OCI-LY7 (cell line): ENCODE results near the gene CCHCR1. TPM values are rescaled to one million over a fixed set of nuclear protein-coding genes. Genes with fewer than 3 reads are reported as not detected.

Source experiments
- BruUV-seq: library from RNA; stranded (reverse); fragments of 400-500 nt; replicated peaks from 2 replicates; lab custom pipeline; 2021; lab: Mats Ljungman, UMichigan
- CTCF ChIA-PET: fragments of 300-600 bp; sonication (Branson Sonifier 250); formaldehyde crosslinking; loops from one replicate; lab custom pipeline; 2022; ENCODE audit warnings: antibody characterized with exemption; ENCODE audit not compliant: unreplicated experiment; lab: Charles Lee
- POLR2A ChIA-PET: fragments of 300-600 bp; sonication (Branson Sonifier 250); formaldehyde crosslinking; loops from one replicate; lab custom pipeline; 2022; ENCODE audit warnings: antibody characterized with exemption; lab: Charles Lee
- DNase-seq: peaks from one replicate; pipeline ENCODE4 v3.0.0-alpha.2; 2015; ENCODE audit warnings: low spot score
- H2AFZ ChIP-seq: fragments of 200-600 bp; sonication (generic), shearing (Covaris generic); 2 replicates; pipeline ENCODE4 v1.6.1; 2014; ENCODE audit warnings: mild to moderate bottlenecking, antibody characterized with exemption, low read length, moderate library complexity
- H3K27ac ChIP-seq: fragments of 200-600 bp; sonication (generic); 2 replicates; pipeline ENCODE4 v1.5.1; 2014; ENCODE audit warnings: mixed run types, low read depth, mild to moderate bottlenecking, moderate library complexity, low read length, inconsistent platforms; ENCODE audit not compliant: poor library complexity, severe bottlenecking
- H3K36me3 ChIP-seq: fragments of 200-600 bp; sonication (generic); 2 replicates; pipeline ENCODE4 v1.6.1; 2014; ENCODE audit warnings: mild to moderate bottlenecking, antibody characterized with exemption, low read length, moderate library complexity, mixed read lengths; ENCODE audit not compliant: insufficient read depth
- H3K4me1 ChIP-seq: fragments of 200-600 bp; sonication (generic); 2 replicates; pipeline ENCODE4 v1.5.1; 2014; ENCODE audit warnings: mild to moderate bottlenecking, low read length; ENCODE audit not compliant: insufficient read depth, poor library complexity, severe bottlenecking
- H3K4me2 ChIP-seq: fragments of 200-600 bp; sonication (generic); 2 replicates; pipeline ENCODE4 v1.6.1; 2014; ENCODE audit warnings: mild to moderate bottlenecking, low read length
- H3K4me3 ChIP-seq: fragments of 200-600 bp; sonication (generic); 2 replicates; pipeline ENCODE4 v1.5.1; 2014; ENCODE audit warnings: mild to moderate bottlenecking, low read depth, low read length; ENCODE audit not compliant: poor library complexity, severe bottlenecking
- H3K79me2 ChIP-seq: fragments of 200-600 bp; sonication (generic); 2 replicates; pipeline ENCODE4 v1.6.1; 2016; ENCODE audit warnings: low read depth, mild to moderate bottlenecking, low read length, moderate library complexity, mixed read lengths; ENCODE audit not compliant: insufficient read depth
- H3K9me2 ChIP-seq: fragments of 200-600 bp; sonication (generic); 2 replicates; pipeline ENCODE4 v1.6.1; 2016; ENCODE audit warnings: mild to moderate bottlenecking, low read length, mixed read lengths; ENCODE audit not compliant: insufficient read depth
- H3K9me3 ChIP-seq: fragments of 200-600 bp; sonication (generic); 2 replicates; pipeline ENCODE4 v1.6.1; 2014; ENCODE audit warnings: mild to moderate bottlenecking, mixed run types, low read length, mixed read lengths
- H4K20me1 ChIP-seq: fragments of 200-600 bp; sonication (generic); 2 replicates; pipeline ENCODE4 v1.6.1; 2014; ENCODE audit warnings: mild to moderate bottlenecking, antibody characterized with exemption, low read length, moderate library complexity, mixed read lengths; ENCODE audit not compliant: insufficient read depth
- CTCF ChIP-seq: fragments of 200-600 bp; sonication (generic); conservative IDR thresholded peaks from 2 replicates; pipeline ENCODE4 v1.5.1; 2014; ENCODE audit warnings: mild to moderate bottlenecking, antibody characterized with exemption, low read length, moderate library complexity, mixed read lengths
- EZH2phosphoT487 ChIP-seq: fragments of 200-600 bp; sonication (generic); IDR thresholded peaks from 2 replicates; pipeline ENCODE4 v1.6.1; 2018; ENCODE audit warnings: low read depth, borderline replicate concordance, mild to moderate bottlenecking, mixed run types, antibody characterized with exemption, low read length, moderate library complexity, mixed read lengths
- intact Hi-C: fragments of 100-400 bp; cut with micrococcal nuclease; formaldehyde crosslinking; loops from one replicate; pipeline ENCODE4 v1.10.0; 2022; ENCODE audit not compliant: unreplicated experiment
- total RNA-seq, 2 experiments: library from RNA; depleted of rRNA in 1 of 2; stranded (reverse); fragments of >200 nt in 1 of 2; shearing (Covaris generic) in 1 of 2; gene quantifications; 2 replicates each; pipeline ENCODE4 v1.2.3, GENCODE V29; 2014 to 2022

CCHCR1 gene
- total RNA-seq, 2 experiments from 2014 or later = 23.9 to 33.0 TPM

- no peaks in the 10 kb centered on the region for H3K9me3 ChIP-seq
- intact Hi-C loops = no loop called here
- H3K9me2 ChIP-seq = no peaks in the 10 kb centered on the region
- no peaks in the 10 kb centered on the region for H3K79me2 ChIP-seq
- DNase-seq = peak; percentile 86
- no peaks in the 10 kb centered on the region for H3K36me3 ChIP-seq
- peaks cover 21% of the 10 kb centered on the region for H3K4me1 ChIP-seq
- ChIA-PET CTCF (no interaction called here), POLR2A (interaction anchor here (0.6 to 2.2 kb wide), 3 partner anchors 21 to 418 kb away, joined by 3 to 5 read pairs (median 5); partner anchors contain the start of genes CCHCR1 and TCF19)
- H3K4me3 ChIP-seq = peak overlapping the region; percentile 64
- no peaks in the 10 kb centered on the region for H4K20me1 ChIP-seq
- H3K4me2 ChIP-seq = peak overlapping the region; percentile 55
- no peak overlapping the region for H3K27ac ChIP-seq
- peak overlapping the region; percentile 53 for H2AFZ ChIP-seq
- no peak for TF ChIP-seq EZH2phosphoT487
- TF ChIP-seq CTCF = no peak
- no TSS peak for BruUV-seq
Measured at GRCh38 chr6:31180500-31180899, 22.9 kb upstream of the CCHCR1 start.

GRCh38 chr6:31179896-31180295 lies 22.3 kb upstream of the CCHCR1 start:
- Histone ChIP-seq H3K4me1 (peaks cover 21% of the 10 kb centered on the region), H3K4me3 (peak overlapping the region; percentile 64), H3K27ac (no peak overlapping the region), H4K20me1 (no peaks in the 10 kb centered on the region), H2AFZ (peak overlapping the region; percentile 23), H3K4me2 (peak overlapping the region; percentile 55), H3K79me2 (no peaks in the 10 kb centered on the region), H3K36me3 (no peaks in the 10 kb centered on the region), H3K9me2 (no peaks in the 10 kb centered on the region), H3K9me3 (no peaks in the 10 kb centered on the region)
- CTCF ChIA-PET = no interaction called here
- TF ChIP-seq CTCF (no peak), EZH2phosphoT487 (no peak)
- intact Hi-C loops = no loop called here
- no peak for DNase-seq
- no TSS peak for BruUV-seq
- POLR2A ChIA-PET = interaction anchor here (1.5 kb wide), 1 partner anchor 22 kb away, joined by 5 read pairs; the partner anchor contains the start of genes CCHCR1 and TCF19

- DNase-seq = no peak
- ChIA-PET POLR2A (interaction anchor here (1.5 kb wide), 1 partner anchor 21 kb away, joined by 5 read pairs; the partner anchor contains the start of genes CCHCR1 and TCF19), CTCF (no interaction called here)
- intact Hi-C loops = no loop called here
- no peak overlapping the region for H3K27ac ChIP-seq
- 0 out of 2 replicates have a peak overlapping the region, but pooled peaks have one; percentile 35 for H3K4me2 ChIP-seq
- no peaks in the 10 kb centered on the region for H3K9me3 ChIP-seq
- H4K20me1 ChIP-seq = no peaks in the 10 kb centered on the region
- TF ChIP-seq CTCF = no peak
- no peak for TF ChIP-seq EZH2phosphoT487
- no peaks in the 10 kb centered on the region for H3K9me2 ChIP-seq
- H3K79me2 ChIP-seq = no peaks in the 10 kb centered on the region
- no TSS peak for BruUV-seq
- no peak overlapping the region for H2AFZ ChIP-seq
- peaks cover 21% of the 10 kb centered on the region for H3K4me1 ChIP-seq
- no peaks in the 10 kb centered on the region for H3K36me3 ChIP-seq
- no peak overlapping the region for H3K4me3 ChIP-seq
Measured at GRCh38 chr6:31179042-31179386, 21.4 kb upstream of the CCHCR1 start.
